Measurements from ENCODE around the gene LIN7C. TPM values are rescaled to one million over a fixed set of nuclear protein-coding genes. Genes with fewer than 3 reads are reported as not detected.

Gene LIN7C
- total and polyA plus RNA-seq, 2 of the 13 experiments (the other 11 are each of a cell fraction or from before 2014, with no cell fraction given), result 14.8 to 37.2 TPM

- TF ChIP-seq HNF1A (IDR thresholded peaks at IDR 0.05; ENCODE audit: low read depth) (peak; percentile 79), HNF1A (CRISPR knock-in tag; IDR thresholded peaks at IDR 0.05; ENCODE audit: borderline replicate concordance) (peak; percentile 83; the same call in 1 of the 2 replicates), CERS6 (CRISPR knock-in tag; IDR thresholded peaks at IDR 0.05) (no peak), ZNF75D (CRISPR knock-in tag; IDR thresholded peaks at IDR 0.05; ENCODE audit: borderline replicate concordance) (no peak), ZNF652 (CRISPR knock-in tag; IDR thresholded peaks at IDR 0.05; ENCODE audit: borderline replicate concordance, low read depth) (peak; percentile 55; the same call in 1 of the 2 replicates), SSRP1 (CRISPR knock-in tag; IDR thresholded peaks at IDR 0.05) (0 out of 2 replicates have a peak, but pooled peaks have one; percentile 58), LBX2 (CRISPR knock-in tag; IDR thresholded peaks at IDR 0.05; ENCODE audit: borderline replicate concordance) (no peak), HDAC1 (CRISPR knock-in tag; IDR thresholded peaks at IDR 0.05) (peak; percentile 75), HMGXB4 (CRISPR knock-in tag; IDR thresholded peaks at IDR 0.05; ENCODE audit: borderline replicate concordance in 1 of 2, low read depth in 1 of 2) (peak in 1 of 2 experiments; percentile 19; a peak in 1 of 4 replicates), ZNF292 (CRISPR knock-in tag; IDR thresholded peaks at IDR 0.05; ENCODE audit: borderline replicate concordance, low read depth) (peak; percentile 92; the same call in 1 of the 2 replicates), U2AF1 (optimal IDR thresholded peaks at IDR 0.05; ENCODE audit: low read depth, low read length) (no peak), ASH2L (IDR thresholded peaks at IDR 0.05; ENCODE audit: insufficient read length, low read depth, low read length) (peak; percentile 80), RARA (CRISPR knock-in tag; IDR thresholded peaks at IDR 0.05) (peak; percentile 85), PAXIP1 (CRISPR knock-in tag; conservative IDR thresholded peaks at IDR 0.05) (peak; percentile 92), ZNF326 (CRISPR knock-in tag; IDR thresholded peaks at IDR 0.05; ENCODE audit: borderline replicate concordance) (no peak), KDM6A (CRISPR knock-in tag; IDR thresholded peaks at IDR 0.05; ENCODE audit: low read depth) (peak; percentile 34; the same call in 1 of the 2 replicates)
Observed at GRCh38 chr11:27460158-27460978, 46.2 kb downstream of the LIN7C start (continued).
